MM.1S (cell line): ENCODE results near the gene TBX4.
"Not testable (repeated sequence)": the region's sequence is repeated elsewhere in the genome, so short reads cannot be mapped to it uniquely, and the experiment has no call there.

ENCODE experiments used
- DNase-seq: peaks from one replicate; pipeline ENCODE4 v3.0.0-alpha.2; 2015
- H2AFZ ChIP-seq: fragments of 300-600 bp; sonication (generic); 2 replicates; pipeline ENCODE4 v1.6.0; 2016; ENCODE audit warnings: antibody characterized with exemption, low read length
- H3F3A ChIP-seq: fragments of 300-600 bp; sonication (generic); 2 replicates; pipeline ENCODE4 v1.6.1; 2016; ENCODE audit warnings: mild to moderate bottlenecking, antibody characterized with exemption, low read length, moderate library complexity, mixed read lengths; ENCODE audit not compliant: insufficient read depth
- H3K27ac ChIP-seq: fragments of 300-600 bp; sonication (generic); 2 replicates; pipeline ENCODE4 v1.5.1; 2016; ENCODE audit warnings: mild to moderate bottlenecking, low read length
- H3K27me3 ChIP-seq: fragments of 300-600 bp; sonication (generic); replicated peaks from 2 replicates; pipeline ENCODE4 v1.6.0; 2016; ENCODE audit warnings: low read length; ENCODE audit not compliant: insufficient read depth
- H3K36me3 ChIP-seq: fragments of 300-600 bp; sonication (generic); replicated peaks from 2 replicates; pipeline ENCODE4 v1.6.1; 2016; ENCODE audit warnings: mild to moderate bottlenecking, low read length, mixed read lengths; ENCODE audit not compliant: insufficient read depth
- H3K4me1 ChIP-seq: fragments of 300-600 bp; sonication (generic); 2 replicates; pipeline ENCODE4 v1.6.1; 2016; ENCODE audit warnings: low read length, mixed read lengths
- H3K4me2 ChIP-seq: fragments of 300-600 bp; sonication (generic); 2 replicates; pipeline ENCODE4 v1.6.0; 2016; ENCODE audit warnings: low read depth, low read length
- H3K4me3 ChIP-seq: fragments of 300-600 bp; sonication (generic); 2 replicates; pipeline ENCODE4 v1.5.1; 2016; ENCODE audit warnings: low read length, mixed read lengths
- H3K79me2 ChIP-seq: fragments of 300-600 bp; sonication (generic); 2 replicates; pipeline ENCODE4 v1.6.1; 2016; ENCODE audit warnings: mixed run types, low read length, mixed read lengths
- H3K9ac ChIP-seq: fragments of 300-600 bp; sonication (generic); 2 replicates; pipeline ENCODE4 v1.6.1; 2016; ENCODE audit warnings: low read length, mixed read lengths
- H3K9me2 ChIP-seq: fragments of 300-600 bp; sonication (generic); replicated peaks from 2 replicates; pipeline ENCODE4 v1.6.1; 2016; ENCODE audit warnings: mild to moderate bottlenecking, low read length, mixed read lengths; ENCODE audit not compliant: insufficient read depth
- H3K9me3 ChIP-seq: fragments of 300-600 bp; sonication (generic); replicated peaks from 2 replicates; pipeline ENCODE4 v1.6.1; 2016; ENCODE audit warnings: mild to moderate bottlenecking, low read length, mixed read lengths; ENCODE audit not compliant: insufficient read depth
- H4K20me1 ChIP-seq: fragments of 300-600 bp; sonication (generic); 2 replicates; pipeline ENCODE4 v1.6.1; 2016; ENCODE audit warnings: mild to moderate bottlenecking, low read length, moderate library complexity, mixed read lengths; ENCODE audit not compliant: insufficient read depth
- CTCF ChIP-seq: fragments of 300-600 bp; sonication (generic); IDR thresholded peaks from 2 replicates; pipeline ENCODE4 v1.5.1; 2016; ENCODE audit warnings: antibody characterized with exemption, low read length, mixed read lengths
- EZH2 ChIP-seq: fragments of 300-600 bp; sonication (generic); optimal IDR thresholded peaks from 2 replicates; pipeline ENCODE3; 2017; ENCODE audit warnings: low read depth, mild to moderate bottlenecking, antibody characterized with exemption, low read length, mixed read lengths
- EZH2phosphoT487 ChIP-seq: fragments of 300-600 bp; sonication (generic); IDR thresholded peaks from 2 replicates; pipeline ENCODE4 v1.6.1; 2018; ENCODE audit warnings: antibody characterized with exemption, low read length

The TBX4 gene

GRCh38 chr17:61490540-61490975, 38.3 kb downstream of the TBX4 start:
- no peaks in the 10 kb centered on the region for H3K79me2 ChIP-seq
- H3K4me2 ChIP-seq, result no peak overlapping the region
- H3K36me3 ChIP-seq, result no peaks in the 10 kb centered on the region
- no peaks in the 10 kb centered on the region for H3F3A ChIP-seq
- no peaks in the 10 kb centered on the region for H3K9me2 ChIP-seq
- no peaks in the 10 kb centered on the region for H3K4me1 ChIP-seq
- no peak overlapping the region for H3K4me3 ChIP-seq
- no peak overlapping the region for H3K9ac ChIP-seq
- H2AFZ ChIP-seq, result no peak overlapping the region
- TF ChIP-seq EZH2 (no peak), EZH2phosphoT487 (no peak), CTCF (no peak)
- H3K27me3 ChIP-seq, result no peaks in the 10 kb centered on the region
- H4K20me1 ChIP-seq, result no peaks in the 10 kb centered on the region
- H3K9me3 ChIP-seq, result no peaks in the 10 kb centered on the region
- H3K27ac ChIP-seq, result no peak overlapping the region
- DNase-seq, result no peak

DNA sequence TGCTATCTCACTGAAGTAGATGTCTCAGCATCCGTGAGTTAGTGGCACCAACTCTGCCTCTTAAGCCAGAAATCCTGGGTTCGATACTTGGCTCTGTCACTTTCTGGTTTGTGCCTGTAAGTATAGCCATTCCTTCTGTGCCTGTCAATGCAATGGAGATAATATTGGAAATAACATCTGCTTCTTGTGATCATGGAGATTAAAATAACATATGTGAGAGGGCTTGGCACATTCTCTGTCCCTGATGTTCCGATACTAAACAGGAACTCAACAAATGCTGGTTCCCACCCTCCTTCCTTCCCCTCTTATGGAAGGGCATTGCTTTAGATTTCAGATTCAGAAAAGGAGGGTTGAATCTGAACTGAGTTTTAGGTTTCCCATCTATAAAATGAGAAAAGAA, 39.8 kb downstream of the TBX4 start:
- Histone ChIP-seq H3K36me3 (no peaks in the 10 kb centered on the region), H3K4me2 (no peak overlapping the region), H3K27ac (no peak overlapping the region), H3K4me3 (no peak overlapping the region), H3K4me1 (no peaks in the 10 kb centered on the region), H3F3A (no peaks in the 10 kb centered on the region), H3K9me2 (no peaks in the 10 kb centered on the region), H3K79me2 (no peaks in the 10 kb centered on the region), H3K9ac (no peak overlapping the region), H3K27me3 (no peaks in the 10 kb centered on the region), H3K9me3 (no peaks in the 10 kb centered on the region), H2AFZ (no peak overlapping the region), H4K20me1 (no peaks in the 10 kb centered on the region)
- no peak for DNase-seq
- TF ChIP-seq EZH2phosphoT487 (no peak), CTCF (no peak), EZH2 (no peak)

- Histone ChIP-seq H3K4me2 (no peak overlapping the region), H3K4me3 (no peak overlapping the region), H3K9me2 (no peaks in the 10 kb centered on the region), H2AFZ (no peak overlapping the region), H3K4me1 (no peaks in the 10 kb centered on the region), H3K79me2 (no peaks in the 10 kb centered on the region), H3K27ac (no peak overlapping the region), H3K9me3 (no peaks in the 10 kb centered on the region), H3K27me3 (no peaks in the 10 kb centered on the region), H3K9ac (no peak overlapping the region), H3K36me3 (no peaks in the 10 kb centered on the region), H4K20me1 (no peaks in the 10 kb centered on the region), H3F3A (no peaks in the 10 kb centered on the region)
- DNase-seq, result no peak
- TF ChIP-seq EZH2phosphoT487 (no peak), EZH2 (no peak)
Measured at GRCh38 chr17:61492759-61493526, 40.7 kb downstream of the TBX4 start.

- H2AFZ ChIP-seq, H3K27me3 ChIP-seq, H3F3A ChIP-seq, H3K9ac ChIP-seq, H4K20me1 ChIP-seq, H3K4me1 ChIP-seq, H3K36me3 ChIP-seq, H3K4me2 ChIP-seq, H3K9me3 ChIP-seq, H3K9me2 ChIP-seq, H3K79me2 ChIP-seq, H3K27ac ChIP-seq, DNase-seq, H3K4me3 ChIP-seq: not testable (repeated sequence)
Measured at GRCh38 chr17:61493830-61494324, 41.7 kb downstream of the TBX4 start.
